GM18951 (cell line): ENCODE measurements around the gene MYH11.

ENCODE experiments used
- POLR2A ChIP-seq: IDR thresholded peaks from 4 replicates; pipeline ENCODE4 v1.6.1; 2011; ENCODE audit warnings: mild to moderate bottlenecking; ENCODE audit not compliant: insufficient read length, insufficient read depth; ENCODE audit errors: extremely low read depth
- in situ Hi-C: fragments of 300-500 bp; cut with MboI; formaldehyde crosslinking; loops from one replicate; pipeline ENCODE4 v1.12.0; 2022; ENCODE audit warnings: low sequenced_read_pairs, mixed read lengths, inconsistent platforms; ENCODE audit not compliant: unreplicated experiment

MYH11 gene

DNA sequence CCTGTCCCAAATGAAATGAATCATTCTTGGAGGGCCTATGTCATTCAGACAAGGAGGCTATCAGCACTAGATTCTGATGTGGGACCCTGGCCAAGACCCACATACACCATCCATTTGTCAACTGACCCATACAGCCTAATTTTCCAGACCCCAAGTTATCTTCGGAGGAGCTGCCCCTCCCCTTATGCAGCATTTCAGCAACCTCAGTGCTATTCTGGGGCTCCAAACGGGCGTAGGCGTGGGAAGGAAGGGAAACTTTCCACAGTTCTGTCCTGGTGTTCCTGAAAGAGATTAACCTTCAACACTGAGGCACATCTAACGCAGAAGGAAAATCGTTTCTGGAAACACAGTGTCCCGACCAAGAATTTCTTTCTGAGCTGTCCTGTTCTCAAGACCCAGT, 86.7 kb downstream of the MYH11 start:
- in situ Hi-C loops, result loop anchor here (10.0 kb wide), 1 partner anchor 355 kb away; no protein-coding TSS in a partner anchor
- TF ChIP-seq POLR2A, result no peak

DNA sequence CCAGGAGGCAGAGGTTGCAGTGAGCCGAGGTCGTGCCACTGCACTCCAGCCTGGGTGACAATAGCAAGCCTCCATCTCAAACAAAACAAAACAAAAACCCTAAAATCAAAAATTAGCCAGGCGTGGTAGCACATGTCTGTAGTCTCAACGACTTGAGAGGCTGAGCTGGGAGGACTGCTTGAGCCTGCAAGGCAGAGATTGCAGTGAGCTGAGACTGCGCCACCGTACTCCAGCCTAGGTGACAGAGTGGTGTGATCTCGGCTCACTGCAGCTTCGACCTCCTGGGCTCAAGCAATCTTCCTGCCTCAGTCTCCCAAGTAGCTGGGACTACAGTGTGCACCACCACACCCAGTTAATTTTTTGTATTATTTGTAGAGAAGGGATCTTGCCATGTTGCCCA, 87.6 kb downstream of the MYH11 start:
- in situ Hi-C loops, result no loop called here
- TF ChIP-seq POLR2A, result no peak

- in situ Hi-C loops, result no loop called here
- TF ChIP-seq POLR2A, result no peak
Observed at GRCh38 chr16:15768201-15768600, 88.6 kb downstream of the MYH11 start.

GRCh38 chr16:15766918-15767317, 89.9 kb downstream of the MYH11 start:
- in situ Hi-C loops, result no loop called here
- no peak for TF ChIP-seq POLR2A

GRCh38 chr16:15765880-15766279, 90.9 kb downstream of the MYH11 start:
- no peak for TF ChIP-seq POLR2A
- in situ Hi-C loops, result no loop called here

DNA sequence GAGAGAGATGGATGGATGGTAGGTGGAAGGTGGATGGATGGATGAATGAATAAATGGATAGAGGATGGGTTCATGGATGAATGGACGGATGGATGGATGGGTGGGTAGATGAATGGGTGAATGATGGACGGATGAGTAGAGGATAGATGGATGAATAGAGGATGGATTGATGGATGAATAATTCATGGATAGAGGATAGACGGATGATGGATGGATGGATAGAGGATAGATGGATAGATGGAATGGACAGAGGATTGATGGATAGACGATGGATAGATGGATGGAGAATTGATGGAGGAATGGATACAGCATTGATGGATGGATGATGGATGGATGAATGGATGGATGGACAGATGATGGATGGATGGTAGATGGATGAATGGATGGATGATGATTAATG, 91.7 kb downstream of the MYH11 start:
- TF ChIP-seq POLR2A, result no peak
- in situ Hi-C loops, result no loop called here

DNA sequence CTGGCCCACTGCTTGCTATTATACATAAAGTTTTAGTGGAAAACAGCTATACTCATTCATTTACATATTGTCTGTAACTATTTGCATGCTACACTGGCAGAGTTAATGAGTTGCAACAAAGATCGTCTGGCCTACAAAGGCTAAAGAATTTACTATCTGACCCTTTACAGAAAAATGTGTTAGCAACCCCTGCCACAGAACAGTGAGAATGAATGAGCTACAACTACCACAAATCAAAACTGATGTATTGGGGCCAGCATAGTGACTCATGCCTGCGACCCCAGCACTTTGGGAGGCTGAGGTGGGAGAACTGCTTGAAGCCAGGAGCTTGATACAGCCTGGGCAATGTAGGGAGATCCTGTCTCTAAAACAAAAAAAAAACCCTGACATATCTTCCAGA, 92.7 kb downstream of the MYH11 start:
- no peak for TF ChIP-seq POLR2A
- in situ Hi-C loops, result no loop called here

- in situ Hi-C loops, result no loop called here
- no peak for TF ChIP-seq POLR2A
Observed at GRCh38 chr16:15760129-15760528, 96.7 kb downstream of the MYH11 start.

DNA sequence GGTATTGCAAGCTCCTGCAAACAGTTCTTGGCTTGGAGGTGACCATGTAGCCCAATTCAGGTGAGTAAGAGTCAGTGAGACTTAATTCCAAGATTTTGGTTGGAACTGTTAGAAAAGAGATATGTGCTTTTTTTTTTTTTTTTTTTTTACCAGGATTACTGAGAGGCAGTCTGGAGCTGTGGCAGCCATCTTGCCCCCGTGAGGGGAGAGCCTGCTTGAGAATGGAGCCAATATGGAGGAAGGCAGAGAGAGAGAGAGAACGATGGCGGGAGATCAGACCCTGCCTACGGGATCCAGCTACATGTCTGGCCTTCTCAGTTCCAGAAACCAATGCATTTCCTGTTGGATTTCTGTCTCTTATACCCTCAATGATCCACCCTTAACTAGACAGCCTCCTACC, 97.8 kb downstream of the MYH11 start:
- in situ Hi-C loops, result no loop called here
- TF ChIP-seq POLR2A, result no peak

DNA sequence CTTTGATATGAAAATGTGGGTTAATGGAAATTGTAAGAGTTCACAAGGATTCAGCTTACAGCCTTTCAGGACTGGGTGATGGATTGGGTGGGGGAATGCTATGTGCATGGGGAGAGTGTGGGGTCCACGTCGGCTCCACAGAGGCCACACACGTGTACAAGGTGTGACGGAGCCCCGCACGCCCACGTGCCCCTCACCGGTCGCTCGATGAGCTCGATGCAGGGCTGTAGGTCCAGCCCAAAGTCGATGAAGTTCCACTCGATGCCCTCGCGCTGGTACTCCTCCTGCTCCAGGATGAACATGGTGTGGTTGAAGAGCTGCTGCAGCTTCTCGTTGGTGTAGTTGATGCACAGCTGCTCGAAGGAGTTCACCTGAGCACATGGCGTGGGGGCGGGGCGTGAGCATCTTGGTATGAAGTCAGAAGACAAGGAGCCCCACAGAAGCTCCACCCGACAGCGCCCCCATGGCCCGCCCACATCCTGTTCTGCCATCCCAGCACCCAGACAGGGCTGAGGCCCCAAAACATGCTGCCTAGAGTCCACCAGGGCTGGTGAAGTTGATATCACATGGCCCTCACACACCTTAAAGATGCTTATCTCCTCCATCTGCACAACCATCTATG, 99.1 kb downstream of the MYH11 start:
- no peak for TF ChIP-seq POLR2A
- in situ Hi-C loops, result no loop called here

- in situ Hi-C loops, result no loop called here
- no peak for TF ChIP-seq POLR2A
Observed at GRCh38 chr16:15757077-15757386, 99.8 kb downstream of the MYH11 start.

DNA sequence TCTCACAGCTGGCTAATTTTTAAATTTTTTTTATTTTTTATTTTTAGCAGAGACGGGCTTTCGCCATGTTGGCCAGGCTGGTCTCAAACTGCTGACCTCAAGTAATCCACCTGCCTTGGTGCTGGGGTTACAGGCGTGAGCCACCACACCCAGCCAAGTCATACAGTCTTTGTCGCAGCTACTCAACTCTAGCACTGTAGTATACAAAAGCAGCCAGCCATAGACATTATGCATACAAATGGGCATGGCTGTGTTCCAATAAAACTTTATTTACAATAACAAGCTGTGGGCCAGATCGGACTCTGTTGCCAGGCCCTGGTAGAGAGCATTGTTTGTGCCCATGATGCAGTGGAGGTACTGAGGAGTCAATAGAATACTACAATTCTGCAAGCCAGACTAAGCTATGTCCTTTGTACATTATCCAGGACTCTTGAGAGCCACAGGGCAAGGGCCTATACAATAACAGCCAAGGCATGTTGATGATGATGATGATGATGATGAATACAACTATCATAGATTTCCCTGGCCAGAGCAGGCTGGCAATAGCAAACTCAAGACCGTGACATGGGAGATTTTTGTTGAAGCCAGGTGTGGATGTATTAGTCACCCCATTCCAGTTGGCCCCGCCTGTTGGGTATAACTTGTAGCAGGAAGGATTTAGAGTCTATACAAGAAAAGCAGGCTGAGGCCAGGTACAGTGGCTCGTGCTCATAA, 101.8 kb downstream of the MYH11 start:
- in situ Hi-C loops, result no loop called here
- no peak for TF ChIP-seq POLR2A

DNA sequence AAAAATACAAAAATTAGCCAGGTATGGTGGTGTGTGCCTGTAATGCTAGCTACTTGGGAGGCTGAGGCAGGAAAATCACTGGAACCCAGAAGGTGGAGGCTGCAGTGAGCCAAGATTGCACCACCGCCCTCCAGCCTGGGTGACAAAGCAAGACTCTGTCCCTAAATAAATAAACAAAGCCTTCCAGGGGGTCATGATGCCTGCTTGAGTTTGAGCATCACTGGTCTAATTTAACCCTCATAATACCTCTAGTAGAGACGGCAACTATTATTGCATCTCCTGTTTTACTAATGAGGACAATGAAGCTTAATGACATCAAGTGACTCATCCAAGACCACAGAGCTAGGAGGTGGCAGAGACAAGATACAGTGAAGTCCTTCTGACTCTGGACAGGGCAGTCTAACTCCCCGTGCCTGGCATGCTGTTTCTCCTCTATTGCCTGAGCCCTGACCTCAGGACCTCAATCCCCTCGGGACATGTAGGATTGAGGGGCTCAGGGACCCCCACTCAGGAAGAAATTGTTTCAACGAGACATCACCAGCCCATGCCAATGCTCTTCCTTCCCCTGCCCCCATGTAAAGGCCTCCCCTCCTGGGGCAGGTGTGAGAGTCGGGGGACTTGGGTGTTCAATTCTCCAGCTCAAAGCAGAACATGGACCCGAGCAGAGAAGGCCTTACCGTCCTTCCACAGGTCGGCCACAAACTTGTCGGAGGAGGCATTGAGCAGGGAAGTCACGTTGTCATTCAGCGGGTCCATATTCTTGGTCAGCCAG, 103.9 kb downstream of the MYH11 start:
- TF ChIP-seq POLR2A, result no peak
- in situ Hi-C loops, result no loop called here

- in situ Hi-C loops, result no loop called here
Observed at GRCh38 chr16:15751940-15752339, 104.9 kb downstream of the MYH11 start.

More at GRCh38 chr16:15751940-15752339, 104.9 kb downstream of the MYH11 start:
- TF ChIP-seq POLR2A, result no peak
